Astrocyte (in vitro differentiated cells and primary cell): Measurements from ENCODE around the gene SPOCK3. TPM values are rescaled to one million over a fixed set of nuclear protein-coding genes. Genes with fewer than 3 reads are reported as not detected.

Experiments
- DNase-seq: peaks from one replicate; pipeline ENCODE4 v3.0.0-alpha.2; 2010; ENCODE audit warnings: low read depth
- FAIRE-seq: peaks from 2 replicates; lab custom pipeline; 2011; peaks lifted over from hg19 to GRCh38; lab: Jason Lieb, UNC
- H2AFZ ChIP-seq: 2 replicates; pipeline ENCODE4 v1.6.0; 2012; ENCODE audit warnings: low read depth, low read length, inconsistent platforms
- H3K27ac ChIP-seq: 2 replicates; pipeline ENCODE4 v1.5.1; 2011; ENCODE audit warnings: low read depth, low read length, inconsistent platforms
- H3K27me3 ChIP-seq: 2 replicates; pipeline ENCODE4 v1.6.0; 2011; ENCODE audit warnings: low read length, inconsistent platforms; ENCODE audit not compliant: insufficient read depth
- H3K36me3 ChIP-seq: 2 replicates; pipeline ENCODE4 v1.5.1; 2011; ENCODE audit warnings: low read length, inconsistent platforms; ENCODE audit not compliant: insufficient read depth
- H3K4me1 ChIP-seq: 2 replicates; pipeline ENCODE4 v1.5.1; 2011; ENCODE audit warnings: low read length, inconsistent platforms; ENCODE audit not compliant: insufficient read depth
- H3K4me2 ChIP-seq: 2 replicates; pipeline ENCODE4 v1.6.0; 2012; ENCODE audit warnings: low read length, inconsistent platforms
- H3K4me3 ChIP-seq: 2 replicates; pipeline ENCODE4 v1.5.1; 2011; ENCODE audit warnings: low read depth, mild to moderate bottlenecking, low read length, inconsistent platforms; ENCODE audit not compliant: insufficient read depth
- H3K79me2 ChIP-seq: 2 replicates; pipeline ENCODE4 v1.6.0; 2012; ENCODE audit warnings: mild to moderate bottlenecking, low read length, inconsistent platforms; ENCODE audit not compliant: insufficient read depth
- H3K9ac ChIP-seq: 2 replicates; pipeline ENCODE4 v1.6.0; 2012; ENCODE audit warnings: mild to moderate bottlenecking, low read length, inconsistent platforms
- H3K9me3 ChIP-seq: 2 replicates; pipeline ENCODE4 v1.5.1; 2012; ENCODE audit warnings: low read depth, mild to moderate bottlenecking, low read length, inconsistent platforms; ENCODE audit not compliant: insufficient read depth
- H4K20me1 ChIP-seq: 2 replicates; pipeline ENCODE4 v1.6.0; 2012; ENCODE audit warnings: low read length, inconsistent platforms; ENCODE audit not compliant: insufficient read depth
- H3K27ac Mint-ChIP-seq: one replicate; pipeline ENCODE4 v1.8.0; 2021; ENCODE audit warnings: mild to moderate bottlenecking, mixed read lengths; ENCODE audit not compliant: unreplicated experiment
- H3K27me3 Mint-ChIP-seq: one replicate; pipeline ENCODE4 v1.8.0; 2021; ENCODE audit warnings: low read depth, mixed read lengths; ENCODE audit not compliant: unreplicated experiment
- H3K36me3 Mint-ChIP-seq: one replicate; pipeline ENCODE4 v1.8.0; 2021; ENCODE audit warnings: low read depth, mixed read lengths; ENCODE audit not compliant: unreplicated experiment
- H3K4me1 Mint-ChIP-seq: one replicate; pipeline ENCODE4 v1.8.0; 2021; ENCODE audit warnings: low read depth, mixed read lengths; ENCODE audit not compliant: unreplicated experiment
- H3K4me3 Mint-ChIP-seq: one replicate; pipeline ENCODE4 v1.8.0; 2021; ENCODE audit warnings: mild to moderate bottlenecking, moderate library complexity, mixed read lengths; ENCODE audit not compliant: unreplicated experiment
- H3K9me3 Mint-ChIP-seq: one replicate; pipeline ENCODE4 v1.8.0; 2021; ENCODE audit warnings: mild to moderate bottlenecking, mixed read lengths; ENCODE audit not compliant: unreplicated experiment
- EZH2 ChIP-seq: IDR thresholded peaks from 2 replicates; pipeline ENCODE4 v1.6.1; 2012; ENCODE audit warnings: mild to moderate bottlenecking, low read length, inconsistent platforms; ENCODE audit not compliant: insufficient read depth
- total RNA-seq: library from RNA; stranded (reverse); gene quantifications from 2 replicates; pipeline ENCODE4 v1.2.1, GENCODE V29; 2021
- TF ChIP-seq, protein P1 (sequence below): IDR thresholded peaks from 2 replicates; pipeline ENCODE4 v1.5.1; 2011; ENCODE audit warnings: low read depth, mild to moderate bottlenecking, inconsistent platforms, low read length, moderate library complexity; ENCODE audit not compliant: insufficient read depth

Gene SPOCK3
- total RNA-seq, 1 donor from 2014 or later = 0.59 TPM

DNA sequence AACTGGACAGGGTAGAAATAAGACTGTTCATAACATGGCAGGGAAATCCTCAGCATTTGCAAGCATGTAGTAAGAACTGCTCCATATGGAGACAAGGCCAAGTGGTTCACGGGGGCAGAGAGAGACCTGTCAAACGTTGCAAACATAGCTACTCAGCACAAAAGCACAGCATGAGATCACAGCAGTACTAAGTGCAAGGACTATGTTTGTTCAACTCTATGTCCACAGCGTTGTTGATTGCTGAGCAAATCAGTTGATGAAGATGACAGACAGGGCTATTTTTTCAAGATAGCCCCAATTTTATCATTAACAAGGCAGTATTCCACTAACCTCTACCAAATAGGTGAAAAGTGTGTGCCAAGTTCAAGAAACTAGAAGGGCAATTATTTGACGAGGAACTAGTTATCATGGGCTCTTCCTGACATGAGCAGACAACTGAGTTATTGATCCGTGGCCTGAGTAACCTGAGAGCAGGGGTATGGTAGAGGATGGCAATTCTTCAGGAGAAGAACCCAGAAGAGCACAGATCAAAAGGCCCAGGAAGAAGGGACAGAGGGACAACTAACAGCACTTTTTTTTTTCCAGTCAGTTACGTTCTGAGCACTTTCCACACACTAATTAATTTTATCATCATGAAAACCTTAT lies 57.4 kb downstream of the SPOCK3 start:
- H3K4me2 ChIP-seq = no peak overlapping the region
- H3K36me3 ChIP-seq = no peaks in the 10 kb centered on the region
- no peaks in the 10 kb centered on the region for H3K9me3 ChIP-seq
- no peak overlapping the region for H3K27ac Mint-ChIP-seq
- no peak overlapping the region for H2AFZ ChIP-seq
- H3K36me3 Mint-ChIP-seq = no peaks in the 10 kb centered on the region
- no peak overlapping the region for H3K4me3 Mint-ChIP-seq
- no peak overlapping the region for H3K4me3 ChIP-seq
- H3K27ac ChIP-seq = no peak overlapping the region
- DNase-seq = no peak
- H3K9me3 Mint-ChIP-seq = no peaks in the 10 kb centered on the region
- peaks cover 2% of the 10 kb centered on the region for H3K4me1 Mint-ChIP-seq
- H3K9ac ChIP-seq = no peak overlapping the region
- TF ChIP-seq, protein P1, sequence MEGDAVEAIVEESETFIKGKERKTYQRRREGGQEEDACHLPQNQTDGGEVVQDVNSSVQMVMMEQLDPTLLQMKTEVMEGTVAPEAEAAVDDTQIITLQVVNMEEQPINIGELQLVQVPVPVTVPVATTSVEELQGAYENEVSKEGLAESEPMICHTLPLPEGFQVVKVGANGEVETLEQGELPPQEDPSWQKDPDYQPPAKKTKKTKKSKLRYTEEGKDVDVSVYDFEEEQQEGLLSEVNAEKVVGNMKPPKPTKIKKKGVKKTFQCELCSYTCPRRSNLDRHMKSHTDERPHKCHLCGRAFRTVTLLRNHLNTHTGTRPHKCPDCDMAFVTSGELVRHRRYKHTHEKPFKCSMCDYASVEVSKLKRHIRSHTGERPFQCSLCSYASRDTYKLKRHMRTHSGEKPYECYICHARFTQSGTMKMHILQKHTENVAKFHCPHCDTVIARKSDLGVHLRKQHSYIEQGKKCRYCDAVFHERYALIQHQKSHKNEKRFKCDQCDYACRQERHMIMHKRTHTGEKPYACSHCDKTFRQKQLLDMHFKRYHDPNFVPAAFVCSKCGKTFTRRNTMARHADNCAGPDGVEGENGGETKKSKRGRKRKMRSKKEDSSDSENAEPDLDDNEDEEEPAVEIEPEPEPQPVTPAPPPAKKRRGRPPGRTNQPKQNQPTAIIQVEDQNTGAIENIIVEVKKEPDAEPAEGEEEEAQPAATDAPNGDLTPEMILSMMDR = no peak
- no peak for TF ChIP-seq EZH2
- H4K20me1 ChIP-seq = no peaks in the 10 kb centered on the region
- no peaks in the 10 kb centered on the region for H3K4me1 ChIP-seq
- H3K27me3 ChIP-seq = no peaks in the 10 kb centered on the region
- H3K79me2 ChIP-seq = no peaks in the 10 kb centered on the region
- no peaks in the 10 kb centered on the region for H3K27me3 Mint-ChIP-seq
- no peak for FAIRE-seq

DNA sequence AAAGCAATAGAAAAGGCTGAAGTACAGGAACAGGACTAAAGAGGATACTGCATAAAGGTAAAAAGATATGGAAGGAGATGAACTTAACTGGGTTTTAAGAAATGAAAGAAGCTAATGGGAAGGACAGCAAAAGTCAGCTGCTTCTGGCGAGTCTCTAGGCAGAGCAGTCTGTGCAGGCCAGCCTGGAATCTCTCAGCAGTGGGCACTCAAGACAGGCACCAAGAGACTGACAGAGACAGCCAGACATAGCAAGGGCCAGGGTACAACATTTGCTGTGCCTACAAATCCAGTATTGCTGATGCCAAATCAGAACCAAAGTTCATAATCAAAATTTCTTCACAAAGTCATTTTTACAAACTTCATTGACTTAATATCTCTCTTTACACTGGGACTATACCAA lies 62.4 kb downstream of the SPOCK3 start:
- Histone ChIP-seq H3K36me3 (no peaks in the 10 kb centered on the region), H2AFZ (no peak overlapping the region), H3K27me3 (no peaks in the 10 kb centered on the region), H3K4me1 (no peaks in the 10 kb centered on the region), H3K27ac (no peak overlapping the region), H3K9ac (no peak overlapping the region), H3K4me3 (no peak overlapping the region), H3K4me2 (no peak overlapping the region), H3K79me2 (no peaks in the 10 kb centered on the region), H3K9me3 (no peaks in the 10 kb centered on the region), H4K20me1 (no peaks in the 10 kb centered on the region)
- no peaks in the 10 kb centered on the region for H3K4me1 Mint-ChIP-seq
- H3K9me3 Mint-ChIP-seq = peaks cover 2% of the 10 kb centered on the region
- no peak for FAIRE-seq
- TF ChIP-seq, protein P1 = no peak
- no peak for TF ChIP-seq EZH2
- DNase-seq = no peak
- peaks cover 3% of the 10 kb centered on the region for H3K27me3 Mint-ChIP-seq
- no peak overlapping the region for H3K4me3 Mint-ChIP-seq
- H3K36me3 Mint-ChIP-seq = no peaks in the 10 kb centered on the region
- no peak overlapping the region for H3K27ac Mint-ChIP-seq

DNA sequence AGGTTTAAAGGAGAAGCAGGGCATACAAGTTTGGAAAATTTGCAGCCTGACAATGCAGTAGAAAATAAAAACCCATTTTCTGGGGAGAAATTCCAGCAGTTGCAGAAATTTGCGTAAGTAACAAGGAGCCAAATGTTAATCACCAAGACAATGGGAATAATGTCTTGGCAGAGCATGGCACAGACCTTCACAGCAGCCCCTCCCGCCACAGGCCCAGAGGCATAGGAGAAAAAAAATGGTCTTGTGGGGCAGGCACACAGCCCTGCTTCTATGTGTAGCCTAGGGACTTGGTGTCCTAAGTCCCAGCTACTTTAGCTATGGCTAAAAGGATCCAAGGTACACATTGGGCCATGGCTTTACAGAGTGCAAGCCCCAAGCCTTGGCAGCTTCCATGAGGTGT lies 65.7 kb downstream of the SPOCK3 start:
- Mint-ChIP-seq H3K27ac (no peak overlapping the region), H3K27me3 (peaks cover 3% of the 10 kb centered on the region), H3K9me3 (peaks cover 2% of the 10 kb centered on the region), H3K4me1 (no peaks in the 10 kb centered on the region), H3K36me3 (no peaks in the 10 kb centered on the region), H3K4me3 (no peak overlapping the region)
- Histone ChIP-seq H2AFZ (no peak overlapping the region), H3K27me3 (no peaks in the 10 kb centered on the region), H3K79me2 (no peaks in the 10 kb centered on the region), H4K20me1 (no peaks in the 10 kb centered on the region), H3K4me2 (no peak overlapping the region), H3K4me1 (no peaks in the 10 kb centered on the region), H3K9me3 (no peaks in the 10 kb centered on the region), H3K4me3 (no peak overlapping the region), H3K27ac (no peak overlapping the region), H3K36me3 (no peaks in the 10 kb centered on the region), H3K9ac (no peak overlapping the region)
- TF ChIP-seq EZH2 = no peak
- TF ChIP-seq, protein P1 = no peak
- FAIRE-seq (no peak), DNase-seq (no peak)
